Measurements from ENCODE around the gene C20orf141.
A peak's percentile ranks its signal among the peaks of the same experiment; 100 is the strongest.

Gene C20orf141

DNA sequence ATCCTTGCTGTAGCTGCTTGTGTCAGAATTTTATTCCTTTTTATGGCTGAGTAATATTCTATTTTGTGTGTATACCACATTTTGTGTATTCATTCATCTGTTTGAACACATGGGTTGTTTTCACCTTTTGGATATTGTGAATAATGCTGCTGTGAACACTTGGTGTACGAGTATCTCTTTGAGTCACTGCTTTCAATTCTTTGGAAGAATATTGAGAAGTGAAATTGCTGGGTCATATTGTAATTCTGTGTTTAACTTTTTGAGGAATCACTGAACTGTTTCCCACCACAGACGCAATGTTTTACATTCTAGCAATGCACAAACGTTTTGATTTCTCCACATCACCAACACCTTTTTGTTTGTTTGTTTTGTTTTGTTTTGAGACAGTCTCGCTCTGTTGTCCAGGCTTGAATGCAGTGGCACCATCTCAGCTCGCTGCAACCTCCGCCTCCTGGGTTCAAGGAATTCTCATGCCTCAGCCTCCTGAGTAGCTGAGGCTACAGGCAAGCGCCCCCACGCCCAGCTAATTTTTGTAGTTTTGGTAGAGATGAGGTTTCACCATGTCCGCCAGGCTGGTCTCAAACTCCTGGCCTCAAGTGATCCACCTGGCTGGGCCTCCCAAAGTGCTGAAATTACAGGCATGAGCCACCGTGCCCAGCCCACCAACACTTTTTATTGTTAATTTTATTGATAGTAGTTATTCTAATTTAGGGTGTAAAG, 36.0 kb upstream of the C20orf141 start:
- Histone ChIP-seq H3K9ac (ENCODE audit: low read depth, low read length, poor library complexity, severe bottlenecking) (no peak overlapping the region), H4K20me1 (ENCODE audit: insufficient read depth, low read length, poor library complexity, severe bottlenecking) (no peaks in the 10 kb centered on the region), H2AFZ (ENCODE audit: low read length) (no peak overlapping the region), H3K4me2 (ENCODE audit: low read depth, low read length, poor library complexity, severe bottlenecking) (no peak overlapping the region), H3F3A (ENCODE audit: low read depth) (no peaks in the 10 kb centered on the region), H3K4me1 (ENCODE audit: insufficient read depth, low read length, poor library complexity, severe bottlenecking) (no peaks in the 10 kb centered on the region), H3K9me2 (replicated peaks; ENCODE audit: low read depth, low read length) (no peaks in the 10 kb centered on the region), H3K79me2 (ENCODE audit: insufficient read depth, low read length) (no peaks in the 10 kb centered on the region), H3K4me3 (ENCODE audit: low read length, poor library complexity, severe bottlenecking) (no peak overlapping the region), H3K27me3 (ENCODE audit: insufficient read depth, low read length, poor library complexity, severe bottlenecking) (no peaks in the 10 kb centered on the region), H3K36me3 (ENCODE audit: insufficient read depth, low read length) (no peaks in the 10 kb centered on the region), H3K9me3 (ENCODE audit: insufficient read depth, low read depth, low read length) (peaks cover 4% of the 10 kb centered on the region; the same call in 1 of the 2 replicates)
- TF ChIP-seq, protein P1, sequence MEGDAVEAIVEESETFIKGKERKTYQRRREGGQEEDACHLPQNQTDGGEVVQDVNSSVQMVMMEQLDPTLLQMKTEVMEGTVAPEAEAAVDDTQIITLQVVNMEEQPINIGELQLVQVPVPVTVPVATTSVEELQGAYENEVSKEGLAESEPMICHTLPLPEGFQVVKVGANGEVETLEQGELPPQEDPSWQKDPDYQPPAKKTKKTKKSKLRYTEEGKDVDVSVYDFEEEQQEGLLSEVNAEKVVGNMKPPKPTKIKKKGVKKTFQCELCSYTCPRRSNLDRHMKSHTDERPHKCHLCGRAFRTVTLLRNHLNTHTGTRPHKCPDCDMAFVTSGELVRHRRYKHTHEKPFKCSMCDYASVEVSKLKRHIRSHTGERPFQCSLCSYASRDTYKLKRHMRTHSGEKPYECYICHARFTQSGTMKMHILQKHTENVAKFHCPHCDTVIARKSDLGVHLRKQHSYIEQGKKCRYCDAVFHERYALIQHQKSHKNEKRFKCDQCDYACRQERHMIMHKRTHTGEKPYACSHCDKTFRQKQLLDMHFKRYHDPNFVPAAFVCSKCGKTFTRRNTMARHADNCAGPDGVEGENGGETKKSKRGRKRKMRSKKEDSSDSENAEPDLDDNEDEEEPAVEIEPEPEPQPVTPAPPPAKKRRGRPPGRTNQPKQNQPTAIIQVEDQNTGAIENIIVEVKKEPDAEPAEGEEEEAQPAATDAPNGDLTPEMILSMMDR (conservative IDR thresholded peaks at IDR 0.05; ENCODE audit: low read length) = no peak
- no peak for TF ChIP-seq EZH2phosphoT487 (IDR thresholded peaks at IDR 0.05; ENCODE audit: borderline replicate concordance)

DNA sequence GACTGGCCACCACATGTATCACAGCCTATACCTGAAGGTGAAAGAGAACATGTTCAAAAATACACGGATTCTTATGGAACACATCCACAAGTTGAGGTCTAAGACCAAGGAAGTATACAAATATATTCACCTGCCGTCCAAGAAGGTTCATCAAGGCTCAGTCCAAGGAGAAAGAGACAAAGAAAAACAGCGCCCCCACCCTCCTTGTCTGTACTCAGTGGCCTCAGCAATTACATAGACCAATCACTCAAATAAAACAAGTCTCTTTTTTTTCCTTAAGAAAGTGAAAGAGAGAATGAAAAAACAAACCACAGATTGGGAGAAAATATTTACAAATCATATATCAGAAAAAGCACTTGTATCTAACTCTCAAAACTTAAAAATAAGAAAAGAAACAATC, 33.8 kb upstream of the C20orf141 start:
- Histone ChIP-seq H3F3A (ENCODE audit: low read depth) (no peaks in the 10 kb centered on the region), H3K27me3 (ENCODE audit: insufficient read depth, low read length, poor library complexity, severe bottlenecking) (no peaks in the 10 kb centered on the region), H4K20me1 (ENCODE audit: insufficient read depth, low read length, poor library complexity, severe bottlenecking) (no peaks in the 10 kb centered on the region), H2AFZ (ENCODE audit: low read length) (no peak overlapping the region), H3K9me3 (ENCODE audit: insufficient read depth, low read depth, low read length) (peaks cover 4% of the 10 kb centered on the region; the same call in 1 of the 2 replicates), H3K4me3 (ENCODE audit: low read length, poor library complexity, severe bottlenecking) (no peak overlapping the region), H3K4me2 (ENCODE audit: low read depth, low read length, poor library complexity, severe bottlenecking) (no peak overlapping the region), H3K9ac (ENCODE audit: low read depth, low read length, poor library complexity, severe bottlenecking) (no peak overlapping the region), H3K36me3 (ENCODE audit: insufficient read depth, low read length) (no peaks in the 10 kb centered on the region), H3K9me2 (replicated peaks; ENCODE audit: low read depth, low read length) (no peaks in the 10 kb centered on the region), H3K79me2 (ENCODE audit: insufficient read depth, low read length) (no peaks in the 10 kb centered on the region), H3K4me1 (ENCODE audit: insufficient read depth, low read length, poor library complexity, severe bottlenecking) (no peaks in the 10 kb centered on the region)
- TF ChIP-seq, protein P1 (conservative IDR thresholded peaks at IDR 0.05; ENCODE audit: low read length) = peak; percentile 36; the same call in 1 of the 2 replicates
- TF ChIP-seq EZH2phosphoT487 (IDR thresholded peaks at IDR 0.05; ENCODE audit: borderline replicate concordance) = no peak

GRCh38 chr20:2783908-2784566, 30.8 kb upstream of the C20orf141 start:
- no peaks in the 10 kb centered on the region for H3K79me2 ChIP-seq (ENCODE audit: insufficient read depth, low read length)
- H3K4me3 ChIP-seq (ENCODE audit: low read length, poor library complexity, severe bottlenecking) = no peak overlapping the region
- no peaks in the 10 kb centered on the region for H3F3A ChIP-seq (ENCODE audit: low read depth)
- no peak overlapping the region for H3K4me2 ChIP-seq (ENCODE audit: low read depth, low read length, poor library complexity, severe bottlenecking)
- H3K9me2 ChIP-seq (replicated peaks; ENCODE audit: low read depth, low read length) = no peaks in the 10 kb centered on the region
- H3K9me3 ChIP-seq (ENCODE audit: insufficient read depth, low read depth, low read length) = no peaks in the 10 kb centered on the region
- H4K20me1 ChIP-seq (ENCODE audit: insufficient read depth, low read length, poor library complexity, severe bottlenecking) = no peaks in the 10 kb centered on the region
- H3K27me3 ChIP-seq (ENCODE audit: insufficient read depth, low read length, poor library complexity, severe bottlenecking) = no peaks in the 10 kb centered on the region
- no peaks in the 10 kb centered on the region for H3K4me1 ChIP-seq (ENCODE audit: insufficient read depth, low read length, poor library complexity, severe bottlenecking)
- TF ChIP-seq, protein P1 (conservative IDR thresholded peaks at IDR 0.05; ENCODE audit: low read length) = no peak
- no peak for TF ChIP-seq EZH2phosphoT487 (IDR thresholded peaks at IDR 0.05; ENCODE audit: borderline replicate concordance)
- H2AFZ ChIP-seq (ENCODE audit: low read length) = no peak overlapping the region
- H3K9ac ChIP-seq (ENCODE audit: low read depth, low read length, poor library complexity, severe bottlenecking) = no peak overlapping the region
- no peaks in the 10 kb centered on the region for H3K36me3 ChIP-seq (ENCODE audit: insufficient read depth, low read length)
